Calu3 (cell line): ENCODE data around the gene NT5C3A. TPM values are rescaled to one million over a fixed set of nuclear protein-coding genes. Genes with fewer than 3 reads are reported as not detected.

Experiments used
- BruUV-seq: library from RNA; stranded (reverse); fragments of 400-500 nt; replicated peaks from 2 replicates; lab custom pipeline; 2021; lab: Mats Ljungman, UMichigan
- CTCF ChIA-PET: fragments of 300-600 bp; sonication (Branson Sonifier 250); formaldehyde crosslinking; loops from one replicate; lab custom pipeline; 2022; ENCODE audit warnings: antibody characterized with exemption; lab: Charles Lee
- DNase-seq: peaks from one replicate; pipeline ENCODE4 v3.0.0; 2022
- H3K27ac Mint-ChIP-seq: one replicate; pipeline ENCODE4 v1.8.0; 2022; ENCODE audit warnings: mixed read lengths; ENCODE audit not compliant: unreplicated experiment
- H3K27me3 Mint-ChIP-seq: one replicate; pipeline ENCODE4 v1.8.0; 2022; ENCODE audit warnings: mixed read lengths; ENCODE audit not compliant: unreplicated experiment
- H3K36me3 Mint-ChIP-seq: one replicate; pipeline ENCODE4 v1.8.0; 2022; ENCODE audit warnings: mild to moderate bottlenecking, moderate library complexity, mixed read lengths; ENCODE audit not compliant: insufficient read depth, unreplicated experiment
- H3K4me1 Mint-ChIP-seq: one replicate; pipeline ENCODE4 v1.8.0; 2022; ENCODE audit warnings: mild to moderate bottlenecking, low read depth, mixed read lengths; ENCODE audit not compliant: unreplicated experiment
- H3K4me3 Mint-ChIP-seq: one replicate; pipeline ENCODE4 v1.8.0; 2022; ENCODE audit warnings: mild to moderate bottlenecking, low read depth, moderate library complexity, mixed read lengths; ENCODE audit not compliant: unreplicated experiment
- H3K9me3 Mint-ChIP-seq: one replicate; pipeline ENCODE4 v1.8.0; 2022; ENCODE audit warnings: low read depth, mixed read lengths; ENCODE audit not compliant: unreplicated experiment
- intact Hi-C: fragments of 100-400 bp; cut with micrococcal nuclease; formaldehyde crosslinking; loops from one replicate; pipeline ENCODE4 v1.10.0; 2022; ENCODE audit not compliant: unreplicated experiment
- total RNA-seq: library from RNA; stranded (reverse); gene quantifications from 2 replicates; pipeline ENCODE4 v1.2.3, GENCODE V29; 2022
- TF ChIP-seq, protein P1 (sequence below): fragments of 200-600 bp; IDR thresholded peaks from one replicate; pipeline ENCODE4 v1.8.0; 2022; ENCODE audit warnings: antibody characterized with exemption; ENCODE audit not compliant: unreplicated experiment

Gene NT5C3A
- total RNA-seq, 1 experiment from 2014 or later = 77.7 TPM

DNA sequence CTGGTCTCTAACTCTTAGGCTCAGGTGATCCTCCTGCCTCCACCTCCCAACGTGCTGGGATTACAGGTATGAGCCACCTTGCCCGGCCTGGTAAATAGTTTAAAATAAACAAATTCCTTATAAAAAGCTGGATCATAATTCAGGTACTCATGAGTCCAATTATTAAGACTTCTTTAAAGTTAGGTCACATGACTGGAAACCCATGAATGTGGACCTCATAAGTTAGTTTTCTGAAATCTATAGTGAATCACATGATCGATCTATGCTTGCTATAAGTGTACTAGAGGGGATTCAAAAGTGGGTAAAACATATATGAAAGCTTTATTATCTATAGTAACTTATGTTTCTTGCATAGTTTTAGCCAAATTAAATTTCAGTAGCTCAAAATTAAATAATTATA is 14.3 kb downstream of the NT5C3A start:
- TF ChIP-seq, protein P1, sequence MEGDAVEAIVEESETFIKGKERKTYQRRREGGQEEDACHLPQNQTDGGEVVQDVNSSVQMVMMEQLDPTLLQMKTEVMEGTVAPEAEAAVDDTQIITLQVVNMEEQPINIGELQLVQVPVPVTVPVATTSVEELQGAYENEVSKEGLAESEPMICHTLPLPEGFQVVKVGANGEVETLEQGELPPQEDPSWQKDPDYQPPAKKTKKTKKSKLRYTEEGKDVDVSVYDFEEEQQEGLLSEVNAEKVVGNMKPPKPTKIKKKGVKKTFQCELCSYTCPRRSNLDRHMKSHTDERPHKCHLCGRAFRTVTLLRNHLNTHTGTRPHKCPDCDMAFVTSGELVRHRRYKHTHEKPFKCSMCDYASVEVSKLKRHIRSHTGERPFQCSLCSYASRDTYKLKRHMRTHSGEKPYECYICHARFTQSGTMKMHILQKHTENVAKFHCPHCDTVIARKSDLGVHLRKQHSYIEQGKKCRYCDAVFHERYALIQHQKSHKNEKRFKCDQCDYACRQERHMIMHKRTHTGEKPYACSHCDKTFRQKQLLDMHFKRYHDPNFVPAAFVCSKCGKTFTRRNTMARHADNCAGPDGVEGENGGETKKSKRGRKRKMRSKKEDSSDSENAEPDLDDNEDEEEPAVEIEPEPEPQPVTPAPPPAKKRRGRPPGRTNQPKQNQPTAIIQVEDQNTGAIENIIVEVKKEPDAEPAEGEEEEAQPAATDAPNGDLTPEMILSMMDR = no peak
- H3K4me1 Mint-ChIP-seq = peaks cover 27% of the 10 kb centered on the region
- no peak overlapping the region for H3K4me3 Mint-ChIP-seq
- H3K36me3 Mint-ChIP-seq = peaks cover 3% of the 10 kb centered on the region
- no peaks in the 10 kb centered on the region for H3K27me3 Mint-ChIP-seq
- intact Hi-C loops = loop anchor here (10.0 kb wide), 1 partner anchor 553 kb away; the partner anchor contains the start of genes AVL9 and LSM5
- no TSS peak for BruUV-seq
- CTCF ChIA-PET = interaction anchor here (1.3 kb wide), 1 partner anchor 248 kb away, joined by 3 read pairs; no protein-coding TSS in a partner anchor
- H3K27ac Mint-ChIP-seq = no peak overlapping the region
- no peak for DNase-seq
- no peaks in the 10 kb centered on the region for H3K9me3 Mint-ChIP-seq

DNA sequence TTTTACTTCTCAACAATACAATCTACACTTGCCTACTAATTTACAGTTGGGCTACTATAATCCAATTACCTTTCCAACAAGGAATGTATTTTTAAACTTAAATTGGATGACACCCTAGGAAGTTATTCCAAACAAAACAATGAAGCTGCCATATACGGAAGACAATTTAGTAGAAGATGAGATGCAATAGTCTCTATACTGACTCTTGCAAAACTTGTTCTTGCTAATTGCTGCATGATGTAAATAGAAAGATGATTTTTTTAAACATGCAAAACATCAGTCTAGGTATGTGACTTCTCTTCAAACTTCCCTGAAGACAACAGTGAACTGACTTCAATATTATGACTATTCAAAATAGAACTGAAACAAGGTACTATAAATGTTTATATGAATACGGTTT is 17.6 kb downstream of the NT5C3A start:
- Mint-ChIP-seq H3K27ac (peak overlapping the region; percentile 94), H3K36me3 (peaks cover 17% of the 10 kb centered on the region), H3K4me1 (peaks cover 36% of the 10 kb centered on the region), H3K27me3 (no peaks in the 10 kb centered on the region), H3K9me3 (no peaks in the 10 kb centered on the region), H3K4me3 (peak overlapping the region; percentile 52)
- DNase-seq = no peak
- intact Hi-C loops = loop anchor here (2.0 to 10.0 kb wide), 5 partner anchors 62 to 550 kb away; partner anchors contain the start of genes AVL9, LSM5 and RP9
- TF ChIP-seq, protein P1 = no peak
- CTCF ChIA-PET = interaction anchor here (1.3 kb wide), 1 partner anchor 12 kb away, joined by 5 read pairs; no protein-coding TSS in a partner anchor
- no TSS peak for BruUV-seq

DNA sequence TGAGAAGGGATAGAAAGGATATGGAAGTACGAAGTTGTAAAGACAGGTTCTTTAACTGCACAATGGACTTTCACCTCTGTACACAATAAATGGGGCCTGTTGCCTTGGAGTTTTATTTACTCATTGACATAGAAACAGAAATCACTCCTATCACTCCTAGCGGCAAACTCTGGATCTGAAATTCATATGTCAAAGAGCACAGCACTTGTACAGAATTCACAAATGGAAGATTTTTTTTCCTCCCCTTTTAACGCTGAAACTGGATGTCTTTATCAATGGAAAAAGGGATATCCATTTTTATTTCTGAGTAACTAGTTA is 18.2 kb downstream of the NT5C3A start:
- TF ChIP-seq, protein P1 = peak; percentile 43
- CTCF ChIA-PET = interaction anchor here (0.6 to 1.3 kb wide), 2 partner anchors 12 kb away, joined by 5 read pairs; no protein-coding TSS in a partner anchor
- intact Hi-C loops = loop anchor here (2.0 to 10.0 kb wide), 5 partner anchors 63 to 550 kb away; partner anchors contain the start of genes AVL9, LSM5 and RP9

DNA sequence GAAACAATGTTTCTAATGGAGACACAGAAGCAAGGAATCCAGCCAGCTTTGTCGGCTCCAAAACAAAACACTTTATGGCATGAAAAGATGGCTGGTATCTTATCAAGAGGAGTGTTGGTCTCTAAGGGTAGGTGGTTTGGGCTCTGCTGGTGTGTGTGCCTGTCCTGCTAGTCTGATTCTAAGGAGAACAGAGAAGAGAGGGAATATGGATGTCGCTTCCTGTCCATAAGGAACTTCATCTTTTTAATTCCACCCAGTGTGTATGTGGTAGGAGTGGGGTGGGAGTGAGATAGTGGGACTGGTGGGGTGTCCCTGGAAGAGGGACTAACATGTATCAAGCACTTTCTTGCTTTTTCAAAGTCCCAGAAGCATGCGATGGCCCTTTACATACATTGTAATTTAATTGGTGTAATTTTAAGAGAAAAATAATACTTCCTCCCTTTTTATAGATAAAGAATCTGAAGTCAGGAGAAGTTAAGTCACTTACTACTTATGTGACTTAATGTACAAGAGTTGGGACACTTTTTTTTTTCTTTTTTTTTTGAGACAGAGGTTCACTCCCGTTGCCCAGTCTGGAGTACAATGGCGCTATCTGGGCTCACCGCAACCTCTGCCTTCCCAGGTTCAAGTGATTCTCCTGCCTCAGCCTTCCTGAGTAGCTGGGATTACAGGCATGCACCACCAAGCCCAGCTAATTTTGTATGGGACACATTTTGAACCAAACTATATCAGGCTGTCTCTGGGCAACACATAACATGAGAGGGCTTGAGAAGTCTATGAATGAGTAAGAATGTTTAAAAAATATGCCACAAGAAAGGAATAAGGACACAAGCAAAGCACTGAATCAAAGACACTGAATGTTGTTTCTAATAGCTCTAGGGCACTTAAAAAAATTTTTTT is 18.8 kb downstream of the NT5C3A start:
- Mint-ChIP-seq H3K27me3 (no peaks in the 10 kb centered on the region), H3K27ac (peak overlapping the region; percentile 94), H3K4me3 (peak overlapping the region; percentile 52), H3K36me3 (peaks cover 24% of the 10 kb centered on the region), H3K4me1 (peaks cover 39% of the 10 kb centered on the region), H3K9me3 (no peaks in the 10 kb centered on the region)
- DNase-seq = no peak
- intact Hi-C loops = loop anchor here (1.0 to 10.0 kb wide), 6 partner anchors 8 to 549 kb away; partner anchors contain the start of genes AVL9, LSM5 and RP9
- TF ChIP-seq, protein P1 = no peak
- no TSS peak for BruUV-seq
- CTCF ChIA-PET = interaction anchor here (0.6 to 1.6 kb wide), 4 partner anchors 10 to 100 kb away, joined by 3 to 5 read pairs (median 5); no protein-coding TSS in a partner anchor

More for the DNA sequence above, 18.2 kb downstream of the NT5C3A start:
- H3K36me3 Mint-ChIP-seq = peaks cover 23% of the 10 kb centered on the region
- peaks cover 36% of the 10 kb centered on the region for H3K4me1 Mint-ChIP-seq
- no peaks in the 10 kb centered on the region for H3K27me3 Mint-ChIP-seq
- peak overlapping the region; percentile 52 for H3K4me3 Mint-ChIP-seq
- DNase-seq = peak; percentile 66
- H3K27ac Mint-ChIP-seq = peak overlapping the region; percentile 94
- no TSS peak for BruUV-seq
- no peaks in the 10 kb centered on the region for H3K9me3 Mint-ChIP-seq
